Thyroid gland (tissue), 4 donors: ENCODE results near the gene NAT10. TPM values are rescaled to one million over a fixed set of nuclear protein-coding genes. Genes with fewer than 3 reads are reported as not detected.

Experiments
- DNase-seq, 2 donors: peaks; one replicate each; pipeline ENCODE4 v3.0.0-alpha.2; 2019
- H3K27ac ChIP-seq, 3 donors: fragments of 200-600 bp; sonication (generic); 1 replicate in 2 of 3; 2 replicates in 1 of 3; pipeline ENCODE4 v1.5.1; 2016 to 2019; ENCODE audit warnings: mild to moderate bottlenecking in 1 of 3, moderate library complexity in 1 of 3
- H3K27me3 ChIP-seq: fragments of 200-600 bp; sonication (generic); one replicate; pipeline ENCODE4 v1.5.1; 2019
- H3K36me3 ChIP-seq, 2 donors: fragments of 200-600 bp; sonication (generic); one replicate each; pipeline ENCODE4 v1.5.1; 2016 to 2019
- H3K4me1 ChIP-seq, 2 donors: fragments of 200-600 bp; sonication (generic); one replicate each; pipeline ENCODE4 v1.5.1; 2017 to 2019
- H3K4me3 ChIP-seq, 3 donors: fragments of 200-600 bp; sonication (generic); replicated peaks in 1 of 3; 1 replicate in 2 of 3; 2 replicates in 1 of 3; pipeline ENCODE4 v1.5.1; 2016; ENCODE audit warnings: mild to moderate bottlenecking in 1 of 3
- H3K9me3 ChIP-seq: fragments of 200-600 bp; sonication (generic); one replicate; pipeline ENCODE4 v1.5.1; 2017
- POLR2A ChIP-seq, 2 donors: fragments of 450-650 bp; IDR thresholded peaks; one replicate each; pipeline ENCODE4 v1.6.1; 2017; ENCODE audit warnings: antibody characterized with exemption in 2 of 2, mild to moderate bottlenecking in 2 of 2, moderate library complexity in 1 of 2
- WGBS, 2 donors: methylation state at CpG; one replicate each; pipeline ENCODE4 v1.1.5; 2017; 5-methylcytosine and 5-hydroxymethylcytosine counted together
- intact Hi-C: fragments of 100-400 bp; cut with DNase I; formaldehyde crosslinking; loops from one replicate; pipeline ENCODE4 v1.15.1; 2023
- total RNA-seq, 4 donors: library from RNA; depleted of rRNA; stranded (reverse); fragments of >200 nt; gene quantifications; one replicate each; pipeline ENCODE4 v1.2.3, GENCODE V29; 2016
- TF ChIP-seq, protein P1 (sequence below), 6 experiments: fragments of 200-600 bp in 3 of 6; fragments of 450-650 bp in 3 of 6; sonication (generic) in 3 of 6; IDR thresholded peaks; one replicate each; pipeline ENCODE4 v1.5.1; 2016 to 2019; ENCODE audit warnings: antibody characterized with exemption in 6 of 6, mild to moderate bottlenecking in 2 of 6, inconsistent platforms in 1 of 6, moderate library complexity in 1 of 6

The NAT10 gene
- total RNA-seq, 4 donors from 2014 or later: 25.9 to 32.9 (median 31.2) TPM

GRCh38 chr11:34134765-34135164 lies 29.3 kb downstream of the NAT10 start:
- intact Hi-C loops: no loop called here
- WGBS, 2 donors: 74 to 83% methylated on average over 5 of the region's 5 CpGs
- H3K9me3 ChIP-seq: no peaks in the 10 kb centered on the region
- no peak overlapping the region for H3K27ac ChIP-seq
- no peaks in the 10 kb centered on the region for H3K4me1 ChIP-seq
- no peak for DNase-seq
- TF ChIP-seq, protein P1, sequence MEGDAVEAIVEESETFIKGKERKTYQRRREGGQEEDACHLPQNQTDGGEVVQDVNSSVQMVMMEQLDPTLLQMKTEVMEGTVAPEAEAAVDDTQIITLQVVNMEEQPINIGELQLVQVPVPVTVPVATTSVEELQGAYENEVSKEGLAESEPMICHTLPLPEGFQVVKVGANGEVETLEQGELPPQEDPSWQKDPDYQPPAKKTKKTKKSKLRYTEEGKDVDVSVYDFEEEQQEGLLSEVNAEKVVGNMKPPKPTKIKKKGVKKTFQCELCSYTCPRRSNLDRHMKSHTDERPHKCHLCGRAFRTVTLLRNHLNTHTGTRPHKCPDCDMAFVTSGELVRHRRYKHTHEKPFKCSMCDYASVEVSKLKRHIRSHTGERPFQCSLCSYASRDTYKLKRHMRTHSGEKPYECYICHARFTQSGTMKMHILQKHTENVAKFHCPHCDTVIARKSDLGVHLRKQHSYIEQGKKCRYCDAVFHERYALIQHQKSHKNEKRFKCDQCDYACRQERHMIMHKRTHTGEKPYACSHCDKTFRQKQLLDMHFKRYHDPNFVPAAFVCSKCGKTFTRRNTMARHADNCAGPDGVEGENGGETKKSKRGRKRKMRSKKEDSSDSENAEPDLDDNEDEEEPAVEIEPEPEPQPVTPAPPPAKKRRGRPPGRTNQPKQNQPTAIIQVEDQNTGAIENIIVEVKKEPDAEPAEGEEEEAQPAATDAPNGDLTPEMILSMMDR (IDR thresholded peaks at IDR 0.05): no peak
- no peak for TF ChIP-seq POLR2A (IDR thresholded peaks at IDR 0.05)
- H3K27me3 ChIP-seq: no peaks in the 10 kb centered on the region
- no peak overlapping the region for H3K4me3 ChIP-seq
- peaks cover 71 to 74% of the 10 kb centered on the region in 2 donors for H3K36me3 ChIP-seq

DNA sequence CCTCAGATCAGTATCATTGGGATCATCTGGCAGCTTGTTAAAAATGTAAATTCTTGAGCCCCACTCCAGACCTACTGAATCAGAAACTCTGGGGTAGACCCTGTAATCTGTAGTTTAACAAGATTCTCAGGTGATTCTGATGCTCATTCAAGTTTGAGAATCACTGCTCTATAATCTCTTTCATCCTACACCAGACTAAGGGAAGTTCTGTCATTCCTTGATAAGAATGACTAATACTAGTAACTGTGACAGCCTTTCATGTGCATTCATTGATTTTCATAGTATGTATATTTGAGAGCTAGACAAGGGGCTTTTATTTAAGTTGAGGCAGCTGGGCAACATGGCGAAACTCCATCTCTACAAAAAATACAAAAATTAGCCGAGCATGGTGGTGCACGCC lies 30.0 kb downstream of the NAT10 start:
- Histone ChIP-seq H3K36me3 (peaks cover 74 to 77% of the 10 kb centered on the region in 2 donors), H3K27me3 (no peaks in the 10 kb centered on the region), H3K27ac (no peak overlapping the region), H3K4me3 (no peak overlapping the region), H3K4me1 (no peaks in the 10 kb centered on the region), H3K9me3 (no peaks in the 10 kb centered on the region)
- DNase-seq: no peak
- WGBS, 2 donors: 96 to 98% methylated on average over 3 of the region's 3 CpGs
- intact Hi-C loops: no loop called here
- TF ChIP-seq, protein P1 (IDR thresholded peaks at IDR 0.05): no peak
- no peak for TF ChIP-seq POLR2A (IDR thresholded peaks at IDR 0.05)

DNA sequence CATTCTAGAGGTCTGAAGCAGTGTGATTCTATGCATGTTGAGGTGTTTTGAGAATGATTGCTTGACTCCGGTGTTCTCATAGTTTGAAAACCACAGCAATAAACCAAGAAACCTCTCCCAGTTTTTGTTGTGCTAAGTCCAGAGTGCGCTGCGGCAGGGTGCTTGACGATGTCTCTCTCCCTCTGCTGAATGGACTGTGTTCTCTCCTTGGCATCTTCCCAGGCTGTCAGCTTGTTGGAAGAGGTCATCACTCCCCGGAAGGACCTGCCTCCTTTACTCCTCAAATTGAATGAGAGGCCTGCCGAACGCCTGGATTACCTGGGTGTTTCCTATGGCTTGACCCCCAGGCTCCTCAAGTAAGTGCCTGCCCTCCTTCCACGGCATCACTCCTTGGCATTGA lies 31.0 kb downstream of the NAT10 start:
- Histone ChIP-seq H3K27ac (no peak overlapping the region), H3K36me3 (peaks cover 75 to 77% of the 10 kb centered on the region in 2 donors), H3K4me3 (no peak overlapping the region), H3K9me3 (no peaks in the 10 kb centered on the region), H3K27me3 (no peaks in the 10 kb centered on the region), H3K4me1 (no peaks in the 10 kb centered on the region)
- WGBS, 2 donors: 94 to 95% methylated on average over 8 of the region's 8 CpGs
- DNase-seq: no peak
- intact Hi-C loops: no loop called here
- no peak for TF ChIP-seq POLR2A (IDR thresholded peaks at IDR 0.05)
- TF ChIP-seq, protein P1 (IDR thresholded peaks at IDR 0.05): no peak

- Histone ChIP-seq H3K27ac (no peak overlapping the region), H3K9me3 (no peaks in the 10 kb centered on the region), H3K4me1 (no peaks in the 10 kb centered on the region), H3K27me3 (no peaks in the 10 kb centered on the region), H3K36me3 (peaks cover 75 to 86% of the 10 kb centered on the region in 2 donors), H3K4me3 (no peak overlapping the region)
- WGBS, 2 donors: 93 to 96% methylated on average over 6 to 7 of the region's 7 CpGs
- DNase-seq: no peak
- TF ChIP-seq, protein P1 (IDR thresholded peaks at IDR 0.05): no peak
- no peak for TF ChIP-seq POLR2A (IDR thresholded peaks at IDR 0.05)
- intact Hi-C loops: no loop called here
These were observed 33.9 kb downstream of the NAT10 start for GRCh38 chr11:34139346-34139745.

DNA sequence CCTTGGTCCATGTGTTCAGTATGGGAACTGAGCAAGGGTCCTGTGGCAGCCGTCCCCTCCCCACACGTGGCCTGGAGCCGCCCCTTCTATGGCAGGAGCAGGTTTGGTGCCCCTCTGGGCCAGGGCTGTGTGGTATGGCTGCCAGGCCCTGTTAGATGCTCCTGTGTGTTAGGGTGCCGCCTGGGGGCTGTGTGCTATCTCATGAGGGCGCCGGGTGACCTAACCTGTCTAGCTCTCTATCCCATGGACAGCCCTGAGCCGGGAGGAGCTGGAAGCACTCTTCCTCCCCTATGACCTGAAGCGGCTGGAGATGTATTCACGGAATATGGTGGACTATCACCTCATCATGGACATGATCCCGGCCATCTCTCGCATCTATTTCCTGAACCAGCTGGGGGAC lies 34.7 kb downstream of the NAT10 start:
- WGBS, 2 donors: 97 to 100% methylated on average over 8 to 10 of the region's 11 CpGs
- no peak for DNase-seq

More for the DNA sequence above, 34.7 kb downstream of the NAT10 start:
- H3K4me3 ChIP-seq: no peak overlapping the region
- H3K27ac ChIP-seq: no peak overlapping the region
- H3K36me3 ChIP-seq: peaks cover 67 to 86% of the 10 kb centered on the region in 2 donors
- no peaks in the 10 kb centered on the region for H3K27me3 ChIP-seq
- no peaks in the 10 kb centered on the region for H3K4me1 ChIP-seq
- no peak for TF ChIP-seq POLR2A (IDR thresholded peaks at IDR 0.05)
- TF ChIP-seq, protein P1 (IDR thresholded peaks at IDR 0.05): no peak
- intact Hi-C loops: no loop called here
- no peaks in the 10 kb centered on the region for H3K9me3 ChIP-seq
